OCI-LY1 (cell line): Measurements from ENCODE around the gene ACBD3.
"Not testable (repeated sequence)": the region's sequence is repeated elsewhere in the genome, so short reads cannot be mapped to it uniquely, and the experiment has no call there.

Experiments
- H2AFZ ChIP-seq: fragments of 200-600 bp; sonication (generic), shearing (Covaris generic); 2 replicates; pipeline ENCODE4 v1.6.0; 2014; ENCODE audit warnings: antibody characterized with exemption, mild to moderate bottlenecking, low read length
- H3F3A ChIP-seq: fragments of 200-600 bp; sonication (generic), shearing (Covaris generic); 2 replicates; pipeline ENCODE4 v1.6.0; 2014; ENCODE audit warnings: mild to moderate bottlenecking, antibody characterized with exemption, low read length, moderate library complexity; ENCODE audit not compliant: insufficient read depth
- H3K27ac ChIP-seq: fragments of 200-600 bp; sonication (generic); 2 replicates; pipeline ENCODE4 v1.5.1; 2014; ENCODE audit warnings: low read length, mixed run types, mild to moderate bottlenecking, low read depth; ENCODE audit not compliant: poor library complexity, severe bottlenecking
- H3K27me3 ChIP-seq: fragments of 200-600 bp; sonication (generic); 2 replicates; pipeline ENCODE4 v1.6.0; 2014; ENCODE audit warnings: antibody characterized with exemption, mild to moderate bottlenecking, low read length, moderate library complexity; ENCODE audit not compliant: insufficient read depth
- H3K36me3 ChIP-seq: fragments of 200-600 bp; sonication (generic); 2 replicates; pipeline ENCODE4 v1.6.1; 2014; ENCODE audit warnings: mild to moderate bottlenecking, antibody characterized with exemption, low read length, moderate library complexity, mixed read lengths; ENCODE audit not compliant: insufficient read depth
- H3K4me1 ChIP-seq: fragments of 200-600 bp; sonication (generic); 2 replicates; pipeline ENCODE4 v1.5.1; 2014; ENCODE audit warnings: mild to moderate bottlenecking, low read length, moderate library complexity; ENCODE audit not compliant: insufficient read depth, severe bottlenecking
- H3K4me2 ChIP-seq: fragments of 200-600 bp; sonication (generic), shearing (Covaris generic); 2 replicates; pipeline ENCODE4 v1.6.1; 2014; ENCODE audit warnings: low read length
- H3K4me3 ChIP-seq: fragments of 200-600 bp; sonication (generic); 2 replicates; pipeline ENCODE4 v1.5.1; 2014; ENCODE audit warnings: low read length, low read depth, mild to moderate bottlenecking, mixed read lengths; ENCODE audit not compliant: poor library complexity, severe bottlenecking
- H3K79me2 ChIP-seq: fragments of 200-600 bp; shearing (Covaris generic); 2 replicates; pipeline ENCODE4 v1.6.1; 2016; ENCODE audit warnings: mixed run types, low read length, mixed read lengths; ENCODE audit not compliant: insufficient read depth
- H3K9ac ChIP-seq: fragments of 200-600 bp; sonication (generic), shearing (Covaris generic); 2 replicates; pipeline ENCODE4 v1.6.1; 2014; ENCODE audit warnings: mild to moderate bottlenecking, low read length, mixed read lengths
- H3K9me2 ChIP-seq: fragments of 200-600 bp; sonication (generic), shearing (Covaris generic); 2 replicates; pipeline ENCODE4 v1.6.1; 2014; ENCODE audit warnings: low read depth, mild to moderate bottlenecking, low read length, mixed read lengths
- H3K9me3 ChIP-seq: fragments of 200-600 bp; shearing (Covaris generic); 2 replicates; pipeline ENCODE4 v1.6.1; 2014; ENCODE audit warnings: low read length, mixed read lengths
- H4K20me1 ChIP-seq: fragments of 200-600 bp; sonication (generic), shearing (Covaris generic); 2 replicates; pipeline ENCODE4 v1.6.0; 2016; ENCODE audit warnings: mild to moderate bottlenecking, low read length; ENCODE audit not compliant: insufficient read depth
- EZH2 ChIP-seq: fragments of 200-600 bp; sonication (generic), shearing (Covaris generic); IDR thresholded peaks from 2 replicates; pipeline ENCODE4 v1.8.0; 2017; ENCODE audit warnings: borderline replicate concordance, mixed run types, mild to moderate bottlenecking, antibody characterized with exemption, low read length, moderate library complexity, mixed read lengths
- TF ChIP-seq, protein P1 (sequence below): fragments of 200-600 bp; sonication (generic), shearing (Covaris generic); IDR thresholded peaks from 2 replicates; pipeline ENCODE4 v1.5.1; 2017; ENCODE audit warnings: mild to moderate bottlenecking, antibody characterized with exemption, low read length, moderate library complexity, mixed read lengths

The ACBD3 gene

GRCh38 chr1:226203240-226203639 is 16.7 kb upstream of the ACBD3 start:
- H3K4me3 ChIP-seq = no peak overlapping the region
- no peak overlapping the region for H3K4me2 ChIP-seq
- no peaks in the 10 kb centered on the region for H4K20me1 ChIP-seq
- no peaks in the 10 kb centered on the region for H3K9me3 ChIP-seq
- H3K36me3 ChIP-seq = no peaks in the 10 kb centered on the region
- no peak overlapping the region for H3K27ac ChIP-seq
- TF ChIP-seq, protein P1, sequence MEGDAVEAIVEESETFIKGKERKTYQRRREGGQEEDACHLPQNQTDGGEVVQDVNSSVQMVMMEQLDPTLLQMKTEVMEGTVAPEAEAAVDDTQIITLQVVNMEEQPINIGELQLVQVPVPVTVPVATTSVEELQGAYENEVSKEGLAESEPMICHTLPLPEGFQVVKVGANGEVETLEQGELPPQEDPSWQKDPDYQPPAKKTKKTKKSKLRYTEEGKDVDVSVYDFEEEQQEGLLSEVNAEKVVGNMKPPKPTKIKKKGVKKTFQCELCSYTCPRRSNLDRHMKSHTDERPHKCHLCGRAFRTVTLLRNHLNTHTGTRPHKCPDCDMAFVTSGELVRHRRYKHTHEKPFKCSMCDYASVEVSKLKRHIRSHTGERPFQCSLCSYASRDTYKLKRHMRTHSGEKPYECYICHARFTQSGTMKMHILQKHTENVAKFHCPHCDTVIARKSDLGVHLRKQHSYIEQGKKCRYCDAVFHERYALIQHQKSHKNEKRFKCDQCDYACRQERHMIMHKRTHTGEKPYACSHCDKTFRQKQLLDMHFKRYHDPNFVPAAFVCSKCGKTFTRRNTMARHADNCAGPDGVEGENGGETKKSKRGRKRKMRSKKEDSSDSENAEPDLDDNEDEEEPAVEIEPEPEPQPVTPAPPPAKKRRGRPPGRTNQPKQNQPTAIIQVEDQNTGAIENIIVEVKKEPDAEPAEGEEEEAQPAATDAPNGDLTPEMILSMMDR = no peak
- no peak for TF ChIP-seq EZH2
- peaks cover 16% of the 10 kb centered on the region for H3K4me1 ChIP-seq
- H3K79me2 ChIP-seq = no peaks in the 10 kb centered on the region
- H3F3A ChIP-seq = no peaks in the 10 kb centered on the region
- no peak overlapping the region for H3K9ac ChIP-seq
- peaks cover 4% of the 10 kb centered on the region; the same call in 1 of the 2 replicates for H3K27me3 ChIP-seq
- no peaks in the 10 kb centered on the region for H3K9me2 ChIP-seq
- peak overlapping the region; percentile 53; the same call in 1 of the 2 replicates for H2AFZ ChIP-seq

DNA sequence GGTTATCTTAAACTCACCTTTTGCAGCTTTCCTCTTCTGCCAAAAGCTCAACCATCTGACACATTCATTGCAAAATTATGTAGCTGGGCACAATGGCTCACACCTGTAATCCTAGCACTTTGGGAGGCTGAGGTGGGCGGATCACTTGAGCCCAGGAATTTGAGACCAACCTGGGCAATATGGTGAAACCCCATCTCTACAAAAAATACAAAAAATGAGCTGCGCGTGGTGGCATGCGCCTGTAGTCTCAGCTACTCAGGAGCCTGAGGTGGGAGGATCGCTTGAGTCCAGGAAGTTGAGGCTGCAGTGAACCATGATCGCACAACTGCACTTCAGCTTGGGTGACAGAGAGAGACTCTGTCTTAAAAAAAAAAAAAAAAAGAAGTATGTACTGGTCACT is 16.1 kb upstream of the ACBD3 start:
- H3K4me1 ChIP-seq = peaks cover 16% of the 10 kb centered on the region
- H3F3A ChIP-seq, H4K20me1 ChIP-seq, H3K9me3 ChIP-seq, H3K27ac ChIP-seq, H2AFZ ChIP-seq, H3K4me2 ChIP-seq, H3K27me3 ChIP-seq, H3K4me3 ChIP-seq, H3K9ac ChIP-seq, H3K36me3 ChIP-seq, H3K79me2 ChIP-seq, H3K9me2 ChIP-seq: not testable (repeated sequence)

DNA sequence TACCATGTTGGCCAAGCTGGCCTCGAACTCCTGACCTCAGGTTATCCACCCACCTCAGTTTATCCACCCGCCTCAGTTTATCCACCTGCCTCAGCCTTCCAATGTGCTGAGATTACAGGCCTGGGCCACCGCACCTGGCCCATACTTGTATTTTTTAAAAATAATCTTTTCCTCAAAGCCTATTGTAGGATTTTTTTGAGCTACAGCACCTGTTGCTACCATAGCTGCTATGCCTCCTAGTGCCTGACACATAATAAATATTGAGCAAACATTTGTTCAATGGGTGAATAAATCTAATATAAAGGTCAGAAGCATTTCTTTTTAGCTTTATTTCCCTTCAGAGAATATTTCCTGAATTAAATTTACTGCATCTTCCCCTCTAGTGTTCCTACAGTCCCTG is 15.7 kb upstream of the ACBD3 start:
- no peaks in the 10 kb centered on the region for H3K9me3 ChIP-seq
- no peaks in the 10 kb centered on the region for H3K36me3 ChIP-seq
- H3K4me2 ChIP-seq = no peak overlapping the region
- H3K27ac ChIP-seq = no peak overlapping the region
- H3K9ac ChIP-seq = no peak overlapping the region
- no peaks in the 10 kb centered on the region for H3K9me2 ChIP-seq
- H4K20me1 ChIP-seq = no peaks in the 10 kb centered on the region
- no peak overlapping the region for H3K4me3 ChIP-seq
- H3F3A ChIP-seq = no peaks in the 10 kb centered on the region
- H2AFZ ChIP-seq = no peak overlapping the region
- no peaks in the 10 kb centered on the region for H3K79me2 ChIP-seq
- peaks cover 4% of the 10 kb centered on the region; the same call in 1 of the 2 replicates for H3K27me3 ChIP-seq
- TF ChIP-seq, protein P1 = no peak
- no peak for TF ChIP-seq EZH2
- H3K4me1 ChIP-seq = peaks cover 16% of the 10 kb centered on the region

DNA sequence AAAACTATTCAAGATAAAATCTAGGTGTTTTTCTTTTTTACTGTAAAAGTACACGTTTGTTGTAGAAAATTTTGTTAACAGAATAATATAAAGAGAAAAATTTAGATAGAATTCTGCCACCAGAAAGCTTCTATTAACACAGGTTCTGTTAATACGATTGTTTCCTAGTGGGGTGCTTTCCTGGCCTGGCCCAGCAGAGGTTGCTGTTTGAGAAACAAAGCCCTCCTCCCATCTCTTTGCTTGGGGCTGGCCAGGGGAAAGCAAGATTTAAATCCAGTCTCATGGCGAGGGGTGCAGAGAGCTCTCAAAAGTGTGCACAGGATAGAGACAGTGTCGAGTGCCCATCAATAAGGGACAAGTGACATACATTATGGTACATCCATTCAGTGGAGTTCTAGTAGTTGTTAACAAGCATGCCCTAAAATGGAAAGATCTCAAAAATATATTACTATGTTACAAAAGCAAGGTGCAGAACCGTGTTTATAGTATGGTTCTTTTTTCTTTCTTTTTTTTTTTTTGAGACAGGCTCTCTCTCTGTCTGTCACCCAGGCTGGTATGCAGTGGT is 14.6 kb upstream of the ACBD3 start:
- Histone ChIP-seq H4K20me1 (no peaks in the 10 kb centered on the region), H3K36me3 (no peaks in the 10 kb centered on the region), H3K4me2 (no peak overlapping the region), H3K4me1 (peaks cover 20% of the 10 kb centered on the region), H3K79me2 (no peaks in the 10 kb centered on the region), H3K9me2 (no peaks in the 10 kb centered on the region), H3K9ac (no peak overlapping the region), H2AFZ (no peak overlapping the region), H3K4me3 (no peak overlapping the region), H3F3A (no peaks in the 10 kb centered on the region), H3K27me3 (no peaks in the 10 kb centered on the region), H3K27ac (no peak overlapping the region), H3K9me3 (no peaks in the 10 kb centered on the region)
- TF ChIP-seq EZH2 = no peak
- TF ChIP-seq, protein P1 = peak; percentile 56
